Measurements from ENCODE around the gene RPP25L.

- TF ChIP-seq CTCF (IDR thresholded peaks at IDR 0.05) (no peak), POLR2A (IDR thresholded peaks at IDR 0.05) (no peak), POLR2AphosphoS5 (IDR thresholded peaks at IDR 0.05; ENCODE audit: insufficient read depth in 1 of 2, low read depth in 1 of 2) (no peak)
These were observed 11.7 kb upstream of the RPP25L start for GRCh38 chr9:34623374-34624235.
